Smooth muscle cell of the pulmonary artery (primary cell): ENCODE data around the gene MAD1L1. TPM values are rescaled to one million over a fixed set of nuclear protein-coding genes. Genes with fewer than 3 reads are reported as not detected.

Experiments used
- total RNA-seq: library from RNA; depleted of rRNA; stranded (reverse); fragments of >200 nt; gene quantifications from 2 replicates; pipeline ENCODE4 v1.2.3, GENCODE V29; 2014

MAD1L1 gene
- 35.6 and 38.5 TPM in 2 replicates for total RNA-seq

DNA sequence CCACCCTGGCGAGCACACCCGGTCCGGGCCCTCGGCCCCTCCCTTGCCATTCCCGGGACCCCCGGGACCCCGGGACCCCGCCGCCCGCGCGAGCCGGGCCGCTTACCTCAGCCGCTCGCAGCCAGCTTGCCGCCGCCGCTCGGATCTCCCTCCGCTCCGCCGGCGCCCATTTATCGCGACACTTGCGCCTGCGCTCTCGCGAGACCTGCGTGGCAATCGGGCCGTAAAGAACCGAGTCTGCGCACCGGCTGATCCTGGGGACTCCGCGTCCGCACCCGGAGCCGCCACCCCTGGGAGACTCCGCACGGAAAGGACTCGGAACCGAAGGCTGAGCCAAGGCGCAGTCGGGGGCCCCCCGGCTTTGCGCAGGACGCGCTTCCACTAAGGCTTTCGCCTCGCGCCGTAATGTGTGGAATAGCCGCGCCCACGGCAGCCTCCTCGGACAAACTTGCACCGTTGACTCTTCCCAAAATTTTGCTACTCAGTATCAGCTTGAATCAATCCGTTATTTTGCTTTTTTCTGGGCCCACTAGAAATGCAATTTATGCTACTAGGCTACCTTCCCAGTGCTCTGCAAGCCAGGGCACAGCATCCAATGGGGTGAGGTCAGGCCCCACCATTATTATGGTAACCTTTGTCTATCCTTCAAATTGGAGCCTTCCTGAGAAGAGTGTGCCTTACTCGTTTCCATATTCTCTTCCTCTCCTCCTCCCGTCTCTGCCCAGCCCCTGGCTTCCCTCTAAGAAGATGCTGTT lies at the start of gene MAD1L1:
MAD1L1 (minus strand) TSS at position 180 of the 755 bp plus-strand sequence. CDS start 2,812 bp downstream, outside the sequence.

DNA sequence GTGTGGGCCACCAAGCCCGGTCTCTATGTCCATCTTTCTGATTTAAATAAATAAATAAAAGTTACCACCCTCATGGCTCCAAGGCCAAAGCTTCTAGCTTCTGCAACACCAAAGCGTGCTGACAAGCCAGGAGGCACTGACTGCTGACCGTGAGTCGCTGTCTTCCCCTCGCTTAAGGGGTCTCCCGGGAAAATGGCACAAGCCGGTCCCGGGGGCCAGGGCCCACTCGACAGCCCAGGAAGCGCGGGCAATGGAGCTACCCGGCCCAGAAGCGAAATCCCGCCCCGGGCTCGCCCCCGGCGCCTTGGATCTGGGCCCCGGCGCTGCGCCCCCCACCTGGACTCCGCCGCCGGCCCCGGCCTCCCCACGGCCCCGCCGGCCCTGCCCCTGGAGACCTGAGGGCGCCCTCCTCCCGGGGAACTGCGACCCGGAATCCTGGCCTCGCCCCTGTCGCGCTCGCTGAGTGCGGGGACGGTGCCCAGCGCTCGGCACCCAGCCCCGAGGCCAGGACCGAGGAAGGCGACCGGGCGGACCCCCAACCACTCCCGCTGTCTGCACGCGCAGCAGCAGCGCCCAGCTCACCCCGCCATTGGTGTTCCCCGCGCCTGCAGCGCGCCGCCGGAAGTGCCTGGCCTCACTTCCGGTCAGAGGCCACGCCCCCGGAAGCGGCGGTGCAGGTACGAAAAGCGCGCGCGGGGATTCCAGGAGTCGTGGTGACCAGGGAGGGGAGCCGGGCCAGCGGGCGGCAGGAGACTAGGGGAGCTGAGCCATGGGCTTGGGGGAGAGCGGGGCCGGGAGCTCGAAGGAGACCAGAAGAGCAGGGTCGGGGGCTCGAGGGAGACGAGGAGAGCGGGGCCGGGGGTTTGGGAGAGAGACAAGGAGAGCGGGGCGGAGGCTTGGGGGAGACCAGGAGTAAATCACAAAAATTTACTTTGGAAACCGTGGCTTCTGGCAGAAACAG lies 9.1 kb upstream of the MAD1L1 start, which contains the start of the genes MRM2 and NUDT1:
MRM2 (minus strand) TSS at position 626 of the 961 bp plus-strand sequence; CDS start at position 590, 36 bp downstream.
NUDT1 (plus strand) TSS at position 647 of the 961 bp plus-strand sequence. CDS start 2,349 bp downstream, outside the sequence.

Other genes with a start within 250 kb of the MAD1L1 start
- gene MRM2, start 9.3 kb upstream of the MAD1L1 start, total RNA-seq = 13.0 and 13.5 TPM in 2 replicates
- 8.3 and 16.7 TPM in 2 replicates for gene NUDT1, start 9.3 kb upstream of the MAD1L1 start, total RNA-seq
- gene SNX8, start 81.5 kb upstream of the MAD1L1 start, total RNA-seq = 17.7 and 34.8 TPM in 2 replicates
- gene EIF3B, start 121.9 kb upstream of the MAD1L1 start, total RNA-seq = 150 and 189 TPM in 2 replicates
- gene CHST12, start 170.7 kb upstream of the MAD1L1 start, total RNA-seq = 11.3 and 13.1 TPM in 2 replicates
- not detected in 2 replicates for gene GRIFIN, start 243.5 kb upstream of the MAD1L1 start, total RNA-seq